IPS-15b (cell line): ENCODE measurements around the gene ANKRD62.
"Not testable (repeated sequence)": the region's sequence is repeated elsewhere in the genome, so short reads cannot be mapped to it uniquely, and the experiment has no call there.

Source experiments
- H3K27me3 ChIP-seq: one replicate; pipeline ENCODE4 v1.6.1; 2013; ENCODE audit warnings: low read length; ENCODE audit not compliant: control insufficient read depth, insufficient read depth
- H3K36me3 ChIP-seq: one replicate; pipeline ENCODE4 v1.6.1; 2013; ENCODE audit warnings: low read length; ENCODE audit not compliant: control insufficient read depth, insufficient read depth
- H3K4me1 ChIP-seq: one replicate; pipeline ENCODE4 v1.6.1; 2013; ENCODE audit warnings: mild to moderate bottlenecking, low read length; ENCODE audit not compliant: control insufficient read depth, insufficient read depth
- H3K4me3 ChIP-seq: one replicate; pipeline ENCODE4 v1.5.1; 2013; ENCODE audit warnings: low read depth, low read length
- H3K9ac ChIP-seq: one replicate; pipeline ENCODE4 v1.6.1; 2013; ENCODE audit warnings: low read depth, mild to moderate bottlenecking, low read length
- H3K9me3 ChIP-seq: one replicate; pipeline ENCODE4 v1.6.1; 2013; ENCODE audit warnings: mild to moderate bottlenecking, low read length; ENCODE audit not compliant: control insufficient read depth, insufficient read depth

Gene ANKRD62

DNA sequence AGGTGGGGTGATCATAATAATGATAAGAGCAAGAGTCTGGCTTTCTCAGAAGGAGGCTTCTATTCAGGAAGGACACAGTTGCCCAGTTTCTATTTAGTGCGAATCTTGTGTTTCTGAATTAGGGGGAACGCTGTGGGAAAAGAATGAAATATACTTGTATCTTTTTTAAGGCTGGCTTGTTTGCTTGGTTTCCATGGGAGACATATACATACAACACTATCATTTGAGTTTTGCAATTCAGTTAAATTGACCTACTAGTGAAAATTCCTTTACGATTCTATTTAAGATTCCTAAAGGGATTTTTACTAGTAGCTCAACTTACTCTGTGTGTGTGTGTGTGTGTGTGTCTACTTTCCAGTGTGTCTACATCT is 24.7 kb upstream of the ANKRD62 start:
- H3K4me3 ChIP-seq = no peak overlapping the region
- H3K36me3 ChIP-seq = no peaks in the 10 kb centered on the region
- no peaks in the 10 kb centered on the region for H3K4me1 ChIP-seq
- no peak overlapping the region for H3K9ac ChIP-seq
- H3K27me3 ChIP-seq = no peaks in the 10 kb centered on the region
- no peaks in the 10 kb centered on the region for H3K9me3 ChIP-seq

- H3K9ac ChIP-seq, H3K4me1 ChIP-seq, H3K36me3 ChIP-seq, H3K4me3 ChIP-seq, H3K9me3 ChIP-seq, H3K27me3 ChIP-seq: not testable (repeated sequence)
Measured at GRCh38 chr18:12071066-12071465, 22.6 kb upstream of the ANKRD62 start.

DNA sequence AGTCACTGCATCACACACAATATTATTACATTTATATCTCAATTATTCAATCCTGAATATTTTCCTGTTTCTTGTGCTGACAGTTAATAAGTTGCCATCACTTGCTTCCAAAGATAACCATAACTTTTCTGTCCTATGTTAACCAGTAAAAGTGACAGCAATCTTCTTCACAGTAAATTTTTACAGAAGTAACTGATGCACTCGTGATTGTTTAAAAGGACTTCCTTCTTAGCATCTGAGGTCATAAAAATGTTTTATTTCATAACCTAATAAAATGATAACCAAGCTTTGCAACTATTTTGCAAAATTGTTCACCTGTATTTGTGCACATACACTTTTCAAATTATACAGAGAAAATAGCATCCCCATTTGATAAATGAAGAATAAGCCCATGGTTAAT is 20.6 kb upstream of the ANKRD62 start:
- H3K27me3 ChIP-seq = peaks cover 9% of the 10 kb centered on the region
- H3K4me3 ChIP-seq = no peak overlapping the region
- no peak overlapping the region for H3K9ac ChIP-seq
- H3K4me1 ChIP-seq = no peaks in the 10 kb centered on the region
- H3K9me3 ChIP-seq = no peaks in the 10 kb centered on the region
- no peaks in the 10 kb centered on the region for H3K36me3 ChIP-seq

GRCh38 chr18:12074736-12075135 is 18.9 kb upstream of the ANKRD62 start:
- Histone ChIP-seq H3K27me3 (peaks cover 9% of the 10 kb centered on the region), H3K4me1 (no peaks in the 10 kb centered on the region), H3K9me3 (no peaks in the 10 kb centered on the region), H3K4me3 (no peak overlapping the region), H3K9ac (no peak overlapping the region), H3K36me3 (no peaks in the 10 kb centered on the region)

DNA sequence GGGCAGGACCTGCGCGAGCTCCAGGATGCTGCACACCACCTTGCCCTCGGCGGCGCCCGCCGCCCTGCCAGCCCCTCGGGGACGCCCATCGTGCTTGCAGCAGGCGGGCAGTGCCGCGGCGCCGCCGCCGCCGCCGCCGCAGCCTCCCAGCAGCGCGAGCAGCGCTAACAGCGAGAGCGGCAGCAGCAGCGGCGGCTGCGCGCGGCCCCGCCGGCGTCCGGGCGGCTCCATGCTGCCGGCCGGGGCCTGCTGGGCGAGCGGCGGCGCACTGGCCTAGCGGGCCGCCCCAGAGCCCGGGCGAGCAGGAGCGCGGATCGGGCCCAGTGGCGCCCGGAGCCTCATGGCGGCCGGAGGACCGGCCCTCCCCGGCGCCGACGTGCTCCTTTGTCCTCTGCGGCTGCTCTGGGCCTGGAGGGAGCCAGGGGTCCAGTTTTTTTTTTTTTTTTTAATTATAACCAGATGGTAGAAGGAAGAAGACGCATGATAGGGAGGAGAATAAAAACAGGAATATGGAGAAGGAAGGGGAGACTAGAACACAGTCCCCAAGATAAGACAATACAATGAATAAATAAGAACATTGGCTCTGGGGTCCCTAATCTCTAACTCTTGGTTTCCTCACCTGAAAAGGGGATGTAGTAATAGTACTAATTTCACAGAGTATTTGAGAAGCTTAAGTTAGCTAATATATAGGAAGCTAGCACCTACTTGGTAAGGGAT is 17.1 kb upstream of the ANKRD62 start:
- Histone ChIP-seq H3K9ac (no peak overlapping the region), H3K36me3 (no peaks in the 10 kb centered on the region), H3K27me3 (peaks cover 9% of the 10 kb centered on the region), H3K4me3 (no peak overlapping the region), H3K9me3 (no peaks in the 10 kb centered on the region), H3K4me1 (no peaks in the 10 kb centered on the region)

- not testable (repeated sequence) for H3K27me3 ChIP-seq, H3K4me3 ChIP-seq, H3K4me1 ChIP-seq, H3K9me3 ChIP-seq, H3K36me3 ChIP-seq, H3K9ac ChIP-seq
Measured at GRCh38 chr18:12077994-12078393, 15.6 kb upstream of the ANKRD62 start.

GRCh38 chr18:12079491-12080237 is 14.0 kb upstream of the ANKRD62 start:
- H3K9ac ChIP-seq = no peak overlapping the region
- H3K27me3 ChIP-seq = peaks cover 9% of the 10 kb centered on the region
- no peaks in the 10 kb centered on the region for H3K4me1 ChIP-seq
- no peaks in the 10 kb centered on the region for H3K9me3 ChIP-seq
- H3K36me3 ChIP-seq = no peaks in the 10 kb centered on the region
- no peak overlapping the region for H3K4me3 ChIP-seq

DNA sequence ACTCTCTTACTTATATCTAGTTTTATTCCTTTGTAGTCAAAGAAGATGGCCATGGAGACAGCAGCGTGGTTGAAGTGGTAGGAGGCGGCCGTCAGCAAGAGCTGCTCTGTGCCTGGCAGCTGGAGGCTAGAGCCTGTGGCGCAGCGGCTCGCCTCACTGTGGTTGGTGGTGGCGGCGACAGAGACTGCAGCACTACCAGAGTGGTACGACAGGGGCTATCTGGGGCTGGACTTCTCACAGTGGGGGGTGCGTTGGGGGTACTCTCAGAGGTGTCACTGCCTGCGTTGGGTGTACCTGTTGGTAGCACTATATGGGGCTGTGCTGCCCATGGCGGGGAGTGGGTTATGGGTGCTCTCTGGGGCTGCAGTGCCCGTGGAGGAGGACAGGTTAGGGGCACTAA is 8.5 kb upstream of the ANKRD62 start:
- no peak overlapping the region for H3K9ac ChIP-seq
- H3K9me3 ChIP-seq = no peaks in the 10 kb centered on the region
- no peaks in the 10 kb centered on the region for H3K4me1 ChIP-seq
- H3K4me3 ChIP-seq = no peak overlapping the region
- H3K36me3 ChIP-seq = no peaks in the 10 kb centered on the region
- no peaks in the 10 kb centered on the region for H3K27me3 ChIP-seq

- Histone ChIP-seq H3K36me3 (no peaks in the 10 kb centered on the region), H3K4me3 (no peak overlapping the region), H3K27me3 (no peaks in the 10 kb centered on the region), H3K9me3 (no peaks in the 10 kb centered on the region), H3K4me1 (no peaks in the 10 kb centered on the region), H3K9ac (no peak overlapping the region)
Measured at GRCh38 chr18:12085786-12086185, 7.9 kb upstream of the ANKRD62 start.

- H3K36me3 ChIP-seq = no peaks in the 10 kb centered on the region
- H3K4me1 ChIP-seq = no peaks in the 10 kb centered on the region
- no peak overlapping the region for H3K4me3 ChIP-seq
Measured at GRCh38 chr18:12086249-12086648, 7.4 kb upstream of the ANKRD62 start.

DNA sequence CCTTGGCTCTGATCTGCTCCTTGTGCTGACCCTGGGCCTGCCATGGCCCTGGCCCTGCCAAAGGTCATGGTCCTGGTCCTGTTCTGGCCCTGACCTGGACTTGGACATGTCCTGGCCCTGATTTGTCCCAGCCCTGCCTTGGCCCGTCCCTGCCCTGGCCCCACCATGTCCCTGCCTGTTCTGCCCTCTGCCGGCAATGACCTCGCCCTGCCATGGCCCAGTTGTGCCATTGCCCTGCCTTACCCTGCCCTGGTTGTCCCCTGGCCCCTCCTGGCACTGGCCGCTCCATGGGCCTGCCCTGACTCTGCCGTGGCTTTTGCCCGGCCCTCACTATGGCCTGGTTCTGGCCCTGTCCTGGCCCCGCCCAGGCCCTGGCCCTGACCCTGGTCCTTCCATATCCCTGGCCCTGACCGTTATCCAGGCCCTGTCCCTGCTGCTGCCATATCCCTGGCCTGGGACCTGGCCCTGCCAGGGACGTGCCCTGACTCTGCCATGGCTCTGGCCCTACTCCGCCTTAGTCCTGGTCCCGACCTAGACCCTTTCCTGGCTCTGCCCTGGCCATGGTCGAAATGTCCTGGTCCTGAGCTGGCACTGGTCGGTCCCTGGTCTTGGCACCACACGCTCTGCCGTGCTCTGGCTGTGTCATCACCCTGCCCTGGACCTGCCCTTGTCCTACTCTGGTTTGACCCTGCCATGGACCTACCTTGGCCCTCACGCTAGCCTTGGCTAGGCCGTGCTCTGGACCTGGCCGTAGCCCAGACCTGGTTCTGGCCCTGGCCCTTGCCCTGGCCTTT is 6.8 kb upstream of the ANKRD62 start:
- Histone ChIP-seq H3K9me3 (no peaks in the 10 kb centered on the region), H3K36me3 (no peaks in the 10 kb centered on the region), H3K4me1 (no peaks in the 10 kb centered on the region), H3K4me3 (no peak overlapping the region), H3K9ac (no peak overlapping the region), H3K27me3 (no peaks in the 10 kb centered on the region)

More at GRCh38 chr18:12086249-12086648, 7.4 kb upstream of the ANKRD62 start:
- Histone ChIP-seq H3K27me3 (no peaks in the 10 kb centered on the region), H3K9me3 (no peaks in the 10 kb centered on the region), H3K9ac (no peak overlapping the region)
